ENCODE data around the gene ZER1.

Gene ZER1

DNA sequence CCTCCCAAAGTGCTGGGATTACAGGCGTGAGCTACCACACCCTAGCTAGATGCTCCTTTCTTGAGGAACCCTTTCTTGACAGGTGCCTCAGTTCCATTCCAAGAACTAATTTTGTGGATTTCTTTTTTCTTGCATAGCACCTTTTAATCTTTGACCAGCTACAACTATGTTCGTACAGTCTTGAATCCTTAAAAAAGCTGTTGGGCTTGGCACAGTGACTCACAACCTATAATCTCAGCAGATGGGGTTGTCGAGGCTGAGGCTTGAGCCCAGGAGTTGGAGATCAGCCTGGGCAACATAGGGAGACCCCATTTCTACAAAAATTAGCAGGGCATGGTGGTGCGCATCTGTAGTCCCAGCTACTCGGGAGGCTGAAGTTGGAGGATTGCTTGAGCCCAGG lies 1.3 kb upstream of the ZER1 start:
- no peak for TF ChIP-seq CTCF (IDR thresholded peaks at IDR 0.05; ENCODE audit: insufficient read depth, low read length, poor library complexity, severe bottlenecking)
- H3K27me3 ChIP-seq (replicated peaks; ENCODE audit: control insufficient read depth, insufficient read depth, low read length): no peaks in the 10 kb centered on the region
- H3K36me3 ChIP-seq (ENCODE audit: control insufficient read depth, insufficient read depth, low read length): no peaks in the 10 kb centered on the region
- no peak overlapping the region for H3K4me3 ChIP-seq (replicated peaks; ENCODE audit: low read depth, low read length)
- no peak for DNase-seq (ENCODE audit: extremely low read depth, insufficient read length)

GRCh38 chr9:128771094-128771721 lies 519 bp downstream of the ZER1 start:
- no peak for TF ChIP-seq CTCF (IDR thresholded peaks at IDR 0.05; ENCODE audit: insufficient read depth, low read length, poor library complexity, severe bottlenecking)

DNA sequence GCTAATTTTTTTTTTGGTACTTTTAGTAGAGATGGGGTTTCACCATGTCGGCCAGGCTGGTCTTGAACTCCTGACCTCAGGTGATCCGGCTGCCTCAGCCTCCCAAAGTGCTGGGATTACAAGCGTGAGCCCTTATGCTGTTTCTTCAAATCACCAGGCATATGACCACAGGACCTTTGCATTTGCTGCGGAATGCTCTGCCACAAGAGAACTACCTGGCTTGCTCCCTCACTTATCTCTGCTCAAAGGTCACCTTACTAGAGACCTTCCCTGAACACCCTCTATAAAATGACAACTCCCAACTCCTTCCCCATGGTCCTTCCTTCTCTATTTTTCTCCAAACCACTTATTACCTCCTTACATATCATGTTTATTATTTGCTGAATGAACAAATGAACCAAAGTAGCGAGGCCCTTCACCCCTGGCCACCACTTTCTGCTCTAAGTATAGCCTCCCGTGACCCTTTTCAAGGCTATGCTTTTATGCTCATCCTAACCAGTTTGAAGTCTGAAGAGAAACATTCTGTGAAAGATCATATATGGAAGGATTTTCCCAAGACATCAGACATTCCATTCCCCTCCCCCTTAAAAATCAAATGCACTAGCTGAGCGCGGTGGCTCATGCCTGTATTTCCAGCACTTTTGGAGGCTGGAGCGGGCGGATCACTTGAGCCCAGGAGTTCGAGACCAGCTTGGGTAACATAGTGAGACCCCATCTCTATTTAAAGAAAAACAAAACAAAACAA lies 1.3 kb downstream of the ZER1 start:
- Histone ChIP-seq H3K36me3 (ENCODE audit: control insufficient read depth, insufficient read depth, low read length) (no peaks in the 10 kb centered on the region), H3K27me3 (replicated peaks; ENCODE audit: control insufficient read depth, insufficient read depth, low read length) (no peaks in the 10 kb centered on the region), H3K4me3 (replicated peaks; ENCODE audit: low read depth, low read length) (peak overlapping the region; percentile 99)
- no peak for DNase-seq (ENCODE audit: extremely low read depth, insufficient read length)
- no peak for TF ChIP-seq CTCF (IDR thresholded peaks at IDR 0.05; ENCODE audit: insufficient read depth, low read length, poor library complexity, severe bottlenecking)

More at GRCh38 chr9:128771094-128771721, 519 bp downstream of the ZER1 start:
- Histone ChIP-seq H3K27me3 (replicated peaks; ENCODE audit: control insufficient read depth, insufficient read depth, low read length) (no peaks in the 10 kb centered on the region), H3K4me3 (replicated peaks; ENCODE audit: low read depth, low read length) (peak overlapping the region; percentile 99), H3K36me3 (ENCODE audit: control insufficient read depth, insufficient read depth, low read length) (no peaks in the 10 kb centered on the region)
- DNase-seq (ENCODE audit: extremely low read depth, insufficient read length): no peak

DNA sequence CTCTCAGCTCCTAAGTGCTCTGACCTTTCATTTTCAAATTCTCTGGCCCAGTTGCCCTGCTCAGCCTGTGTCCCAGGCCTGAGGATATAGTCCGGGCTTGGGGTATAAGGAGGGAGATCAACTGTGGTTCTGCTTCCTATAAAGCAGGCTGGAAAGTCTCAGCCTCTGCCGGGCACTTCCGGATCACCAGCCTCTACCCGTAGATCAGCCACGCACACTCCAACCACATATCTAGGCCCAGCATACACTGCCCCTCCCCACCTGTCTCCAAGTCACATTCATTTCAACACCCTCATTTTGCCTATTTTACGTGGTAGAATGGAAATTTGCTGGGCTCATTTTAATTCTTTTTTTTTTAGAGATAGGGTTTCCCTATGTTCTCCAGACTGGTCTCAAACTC lies 3.1 kb downstream of the ZER1 start:
- H3K27me3 ChIP-seq (replicated peaks; ENCODE audit: control insufficient read depth, insufficient read depth, low read length): no peaks in the 10 kb centered on the region
- no peak for DNase-seq (ENCODE audit: extremely low read depth, insufficient read length)
- H3K36me3 ChIP-seq (ENCODE audit: control insufficient read depth, insufficient read depth, low read length): no peaks in the 10 kb centered on the region
- TF ChIP-seq CTCF (IDR thresholded peaks at IDR 0.05; ENCODE audit: insufficient read depth, low read length, poor library complexity, severe bottlenecking): no peak
- H3K4me3 ChIP-seq (replicated peaks; ENCODE audit: low read depth, low read length): no peak overlapping the region

DNA sequence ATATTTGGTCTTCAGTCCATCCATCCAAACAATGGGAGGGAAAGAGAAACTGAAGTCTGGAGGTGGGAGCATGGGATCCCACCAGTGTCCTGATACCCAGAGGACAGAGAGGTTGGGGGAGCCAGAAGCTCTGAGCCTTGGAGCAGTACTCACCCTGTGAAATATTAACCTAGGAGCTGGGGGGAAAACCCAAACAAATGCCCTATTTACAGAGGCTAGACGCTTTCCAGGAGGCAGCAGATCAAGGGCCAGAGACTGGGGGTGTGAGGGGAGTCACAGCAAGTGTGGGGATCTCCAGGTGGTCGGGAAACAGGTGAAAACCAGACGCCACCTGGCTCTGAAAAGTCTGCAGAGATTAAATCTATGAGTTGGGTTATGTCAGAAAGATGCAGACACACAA lies 6.2 kb downstream of the ZER1 start:
- no peak for TF ChIP-seq CTCF (IDR thresholded peaks at IDR 0.05; ENCODE audit: insufficient read depth, low read length, poor library complexity, severe bottlenecking)
- DNase-seq (ENCODE audit: extremely low read depth, insufficient read length): no peak
- H3K36me3 ChIP-seq (ENCODE audit: control insufficient read depth, insufficient read depth, low read length): no peaks in the 10 kb centered on the region; the same call in 1 of the 2 replicates
- H3K4me3 ChIP-seq (replicated peaks; ENCODE audit: low read depth, low read length): no peak overlapping the region
- no peaks in the 10 kb centered on the region for H3K27me3 ChIP-seq (replicated peaks; ENCODE audit: control insufficient read depth, insufficient read depth, low read length)
